H1 (cell line): ENCODE results near the gene LRRC49. TPM values are rescaled to one million over a fixed set of nuclear protein-coding genes. Genes with fewer than 3 reads are reported as not detected.

Experiments used
- CTCF ChIA-PET: fragments of 300-600 bp; sonication (Branson Sonifier 250); formaldehyde crosslinking; loops from one replicate; lab custom pipeline; 2021; ENCODE audit not compliant: partially characterized antibody; lab: Charles Lee
- POLR2A ChIA-PET: fragments of 300-600 bp; sonication (Branson Sonifier 250); formaldehyde crosslinking; loops from one replicate; lab custom pipeline; 2021; ENCODE audit warnings: inconsistent platforms; ENCODE audit not compliant: partially characterized antibody; lab: Charles Lee
- DNase-seq, 2 experiments: peaks; one replicate each; pipeline versions ENCODE4 v3.0.0 to v3.0.0-alpha.2; 2010 to 2022; ENCODE audit warnings: low spot score in 2 of 2, low read depth in 1 of 2, mixed read lengths in 1 of 2
- FAIRE-seq: peaks from 2 replicates; lab custom pipeline; 2011; peaks lifted over from hg19 to GRCh38; lab: Jason Lieb, UNC
- H2AFZ ChIP-seq: 2 replicates; pipeline ENCODE4 v1.8.1; 2012; ENCODE audit warnings: low read length, inconsistent platforms
- H2AK5ac ChIP-seq: 2 replicates; pipeline ENCODE4 v1.6.1; 2013; ENCODE audit warnings: low read depth, low read length
- H2BK120ac ChIP-seq: replicated peaks from 2 replicates; pipeline ENCODE3; 2013; ENCODE audit warnings: low read depth, low read length, inconsistent platforms
- H2BK12ac ChIP-seq: 2 replicates; pipeline ENCODE4 v1.6.1; 2013; ENCODE audit warnings: low read depth, low read length
- H2BK15ac ChIP-seq: 2 replicates; pipeline ENCODE4 v1.6.1; 2013; ENCODE audit warnings: low read length
- H2BK20ac ChIP-seq: 2 replicates; pipeline ENCODE4 v1.6.1; 2013; ENCODE audit warnings: low read length
- H2BK5ac ChIP-seq: 2 replicates; pipeline ENCODE4 v1.6.1; 2013; ENCODE audit warnings: low read depth, low read length
- H3K14ac ChIP-seq: 2 replicates; pipeline ENCODE4 v1.6.1; 2013; ENCODE audit warnings: inconsistent platforms; ENCODE audit not compliant: insufficient read length
- H3K18ac ChIP-seq: 2 replicates; pipeline ENCODE4 v1.6.1; 2013; ENCODE audit warnings: low read length; ENCODE audit errors: extremely low read depth
- H3K23ac ChIP-seq: 2 replicates; pipeline ENCODE4 v1.6.1; 2013; ENCODE audit warnings: inconsistent platforms; ENCODE audit not compliant: insufficient read length
- H3K23me2 ChIP-seq: 2 replicates; pipeline ENCODE4 v1.6.1; 2013; ENCODE audit warnings: low read depth, low read length
- H3K27ac ChIP-seq: 2 replicates; pipeline ENCODE4 v1.6.1; 2011; ENCODE audit warnings: low read depth, low read length, inconsistent platforms
- H3K27me3 ChIP-seq, 4 experiments: replicated peaks in 1 of 4; 1 replicate in 1 of 4; 2 replicates in 3 of 4; pipeline versions ENCODE4 v1.6.1 to v1.8.1; 2011 to 2013; ENCODE audit warnings: low read length in 3 of 4, mild to moderate bottlenecking in 3 of 4, inconsistent platforms in 2 of 4, mixed read lengths in 2 of 4, moderate library complexity in 1 of 4; ENCODE audit not compliant: control insufficient read depth in 3 of 4, insufficient read depth in 3 of 4; ENCODE audit errors: extremely low read depth in 1 of 4
- H3K36me3 ChIP-seq, 4 experiments: 2 replicates each; pipeline versions ENCODE4 v1.6.1 to v1.8.1; 2011 to 2013; ENCODE audit warnings: mild to moderate bottlenecking in 4 of 4, low read length in 3 of 4, moderate library complexity in 2 of 4, control low read depth in 1 of 4, inconsistent platforms in 1 of 4; ENCODE audit not compliant: insufficient read depth in 4 of 4, control insufficient read depth in 2 of 4
- H3K4ac ChIP-seq: replicated peaks from 2 replicates; pipeline ENCODE3; 2013; ENCODE audit warnings: low read length, low read depth, mixed read lengths, inconsistent platforms; ENCODE audit not compliant: insufficient read length
- H3K4me1 ChIP-seq, 4 experiments: replicated peaks in 1 of 4; 1 replicate in 1 of 4; 2 replicates in 3 of 4; pipeline versions ENCODE4 v1.6.1 to v1.8.1; 2011 to 2013; ENCODE audit warnings: low read length in 3 of 4, inconsistent platforms in 2 of 4, mixed read lengths in 1 of 4; ENCODE audit not compliant: insufficient read depth in 4 of 4, control insufficient read depth in 3 of 4
- H3K4me2 ChIP-seq, 2 experiments: 2 replicates each; pipeline versions ENCODE4 v1.6.1 to v1.8.1; 2011 to 2013; ENCODE audit warnings: low read depth in 2 of 2, low read length in 2 of 2, control low read depth in 1 of 2, inconsistent platforms in 1 of 2, mild to moderate bottlenecking in 1 of 2; ENCODE audit not compliant: insufficient read depth in 1 of 2
- H3K4me3 ChIP-seq, 4 experiments: fragments of 200-600, 300-600 bp in 1 of 4; sonication (generic), shearing (Covaris generic), sonication (Bioruptor Twin) in 1 of 4; 2 replicates each; pipeline versions ENCODE4 v1.5.1 to v1.8.1; 2011 to 2016; ENCODE audit warnings: low read length in 4 of 4, low read depth in 3 of 4, control low read depth in 2 of 4, inconsistent platforms in 2 of 4, mild to moderate bottlenecking in 2 of 4, mixed read lengths in 1 of 4, moderate library complexity in 1 of 4; ENCODE audit not compliant: insufficient read depth in 2 of 4; ENCODE audit errors: extremely low read depth in 1 of 4
- H3K56ac ChIP-seq: replicated peaks from 2 replicates; pipeline ENCODE3; 2013; ENCODE audit warnings: low read depth, mild to moderate bottlenecking, mixed read lengths, low read length, inconsistent platforms; ENCODE audit not compliant: insufficient read length
- H3K79me1 ChIP-seq: 2 replicates; pipeline ENCODE4 v1.6.1; 2013; ENCODE audit warnings: low read depth, low read length, control low read depth
- H3K79me2 ChIP-seq, 2 experiments: 2 replicates each; pipeline versions ENCODE4 v1.6.1 to v1.8.1; 2012 to 2013; ENCODE audit warnings: low read length in 2 of 2, mild to moderate bottlenecking in 2 of 2, inconsistent platforms in 1 of 2; ENCODE audit not compliant: insufficient read depth in 2 of 2, control insufficient read depth in 1 of 2
- H3K9ac ChIP-seq, 4 experiments: replicated peaks in 1 of 4; 1 replicate in 1 of 4; 2 replicates in 3 of 4; pipeline versions ENCODE4 v1.6.1 to v1.8.1; 2011 to 2013; ENCODE audit warnings: low read depth in 3 of 4, low read length in 3 of 4, control low read depth in 2 of 4, mild to moderate bottlenecking in 2 of 4, moderate library complexity in 2 of 4, inconsistent platforms in 1 of 4; ENCODE audit errors: extremely low read depth in 1 of 4
- H3K9me3 ChIP-seq, 2 experiments: 2 replicates each; pipeline versions ENCODE4 v1.6.1 to v1.8.1; 2012 to 2013; ENCODE audit warnings: mild to moderate bottlenecking in 2 of 2, moderate library complexity in 2 of 2, control low read depth in 1 of 2, inconsistent platforms in 1 of 2, low read depth in 1 of 2, low read length in 1 of 2, mixed read lengths in 1 of 2; ENCODE audit not compliant: insufficient read depth in 2 of 2
- H4K20me1 ChIP-seq, 2 experiments: replicated peaks in 1 of 2; 2 replicates each; pipeline versions ENCODE3 to v1.8.1; 2011 to 2013; ENCODE audit warnings: inconsistent platforms in 2 of 2, low read length in 2 of 2, mild to moderate bottlenecking in 1 of 2; ENCODE audit not compliant: insufficient read depth in 2 of 2, control insufficient read depth in 1 of 2
- H4K5ac ChIP-seq: 2 replicates; pipeline ENCODE4 v1.6.1; 2013; ENCODE audit warnings: low read length, low read depth, mixed read lengths, inconsistent platforms; ENCODE audit not compliant: insufficient read length
- H4K8ac ChIP-seq: 2 replicates; pipeline ENCODE4 v1.8.0; 2013; ENCODE audit warnings: mild to moderate bottlenecking, moderate library complexity, low read length, inconsistent platforms; ENCODE audit not compliant: insufficient read depth; ENCODE audit errors: extremely low read depth
- H4K91ac ChIP-seq: replicated peaks from 2 replicates; pipeline ENCODE3; 2013; ENCODE audit warnings: low read length, mixed read lengths, inconsistent platforms; ENCODE audit not compliant: insufficient read length
- CHD2 ChIP-seq: IDR thresholded peaks from 2 replicates; pipeline ENCODE4 v1.6.1; 2012; ENCODE audit warnings: low read length, improper control_type of control experiment
- FOSL1 ChIP-seq: IDR thresholded peaks from 2 replicates; pipeline ENCODE4 v1.6.1; 2011; ENCODE audit warnings: mild to moderate bottlenecking, low read depth, low read length, moderate library complexity; ENCODE audit not compliant: insufficient read depth
- HDAC6 ChIP-seq: IDR thresholded peaks from one replicate; pipeline ENCODE4 v1.7.1; 2012; ENCODE audit warnings: low read depth, mild to moderate bottlenecking, inconsistent platforms, low read length, moderate library complexity
- TBP ChIP-seq: IDR thresholded peaks from 2 replicates; pipeline ENCODE4 v1.6.1; 2011; ENCODE audit warnings: low read depth, low read length, improper control_type of control experiment
- WGBS, 2 experiments: shearing (Covaris generic) in 1 of 2; methylation state at CpG; one replicate each; pipeline versions ENCODE4 v1.1.6 to v1.1.7; 2013 to 2015; ENCODE audit warnings: low lambda C conversion rate in 2 of 2, mixed read lengths in 2 of 2, inconsistent platforms in 1 of 2, low coverage in 1 of 2, missing lambda C conversion rate in 1 of 2; ENCODE audit not compliant: insufficient replicate concordance in 2 of 2, insufficient coverage in 1 of 2, insufficient read length in 1 of 2; ENCODE audit errors: extremely low coverage in 1 of 2, missing lambda C conversion rate in 1 of 2; 5-methylcytosine and 5-hydroxymethylcytosine counted together
- polyA plus RNA-seq, 7 experiments: library from polyadenylated mRNA; depleted of rRNA in 3 of 7; stranded (reverse) in 5 of 7; unstranded in 2 of 7; fragments of >200 nt in 5 of 7; fragments of 200-250 nt in 2 of 7; gene quantifications; 1 replicate in 5 of 7; 2 replicates in 1 of 7; 4 replicates in 1 of 7; pipeline versions ENCODE4 v1.2.1 to v1.2.3, GENCODE V29; 2011 to 2013; ENCODE audit warnings: missing spikeins in 2 of 7, mixed read lengths in 2 of 7
- total RNA-seq: library from RNA; stranded (reverse); fragmentation: NEBNext Ultra II Directional; extraction: Animal tissue kit (Norgen Biotek cat#: 25700); gene quantifications from 2 replicates; pipeline ENCODE4 v1.2.1, GENCODE V29; 2021

Gene LRRC49
- total and polyA plus RNA-seq, 2 of the 8 experiments (the other 6 are each of a cell fraction or from before 2014, with no cell fraction given) = 5.0 to 10.4 TPM

- no peak overlapping the region for H2BK120ac ChIP-seq
- no peak overlapping the region for H2BK20ac ChIP-seq
- TF ChIP-seq TBP (no peak), CHD2 (no peak), HDAC6 (no peak), FOSL1 (no peak)
- no peaks in the 10 kb centered on the region for H3K9me3 ChIP-seq
- no peak overlapping the region for H2AFZ ChIP-seq
- H4K20me1 ChIP-seq = no peaks in the 10 kb centered on the region
- no peak overlapping the region for H2BK15ac ChIP-seq
- no peak overlapping the region for H3K56ac ChIP-seq
- no peak for FAIRE-seq
- no peak overlapping the region for H2AK5ac ChIP-seq
- CTCF ChIA-PET = interaction anchor here (1.5 kb wide), 1 partner anchor 10 kb away, joined by 4 read pairs; no protein-coding TSS in a partner anchor
- WGBS, 2 experiments = 86% methylated on average over 1 of the region's 1 CpG; no CpG with 5 or more reads in 1 of the 2 experiments
- no peak overlapping the region for H4K91ac ChIP-seq
- no peak overlapping the region for H2BK12ac ChIP-seq
- H3K4me1 ChIP-seq = no peaks in the 10 kb centered on the region
- H3K23ac ChIP-seq = no peak overlapping the region
- no peaks in the 10 kb centered on the region for H3K79me2 ChIP-seq
- POLR2A ChIA-PET = no interaction called here
- H3K23me2 ChIP-seq = no peaks in the 10 kb centered on the region
- H3K14ac ChIP-seq = no peak overlapping the region
- H3K4ac ChIP-seq = no peak overlapping the region
- H3K36me3 ChIP-seq = no peaks in the 10 kb centered on the region
- no peak overlapping the region for H3K9ac ChIP-seq
- no peak overlapping the region for H4K8ac ChIP-seq
- no peaks in the 10 kb centered on the region for H3K27me3 ChIP-seq
- no peak overlapping the region for H3K18ac ChIP-seq
- no peak for DNase-seq
- no peak overlapping the region for H3K4me3 ChIP-seq
- H3K79me1 ChIP-seq = no peaks in the 10 kb centered on the region
- no peak overlapping the region for H3K27ac ChIP-seq
- no peak overlapping the region for H4K5ac ChIP-seq
- no peak overlapping the region for H2BK5ac ChIP-seq
- no peak overlapping the region for H3K4me2 ChIP-seq
Measured at GRCh38 chr15:71005895-71006294, 113.3 kb downstream of the LRRC49 start.
